NCI-H69 (cell line): Measurements from ENCODE around the gene NFX1.
"Not testable (repeated sequence)": the region's sequence is repeated elsewhere in the genome, so short reads cannot be mapped to it uniquely, and the experiment has no call there.

Experiments
- DNase-seq: peaks from one replicate; lab custom pipeline; 2025; lab: John Stamatoyannopoulos, UW

Gene NFX1

DNA sequence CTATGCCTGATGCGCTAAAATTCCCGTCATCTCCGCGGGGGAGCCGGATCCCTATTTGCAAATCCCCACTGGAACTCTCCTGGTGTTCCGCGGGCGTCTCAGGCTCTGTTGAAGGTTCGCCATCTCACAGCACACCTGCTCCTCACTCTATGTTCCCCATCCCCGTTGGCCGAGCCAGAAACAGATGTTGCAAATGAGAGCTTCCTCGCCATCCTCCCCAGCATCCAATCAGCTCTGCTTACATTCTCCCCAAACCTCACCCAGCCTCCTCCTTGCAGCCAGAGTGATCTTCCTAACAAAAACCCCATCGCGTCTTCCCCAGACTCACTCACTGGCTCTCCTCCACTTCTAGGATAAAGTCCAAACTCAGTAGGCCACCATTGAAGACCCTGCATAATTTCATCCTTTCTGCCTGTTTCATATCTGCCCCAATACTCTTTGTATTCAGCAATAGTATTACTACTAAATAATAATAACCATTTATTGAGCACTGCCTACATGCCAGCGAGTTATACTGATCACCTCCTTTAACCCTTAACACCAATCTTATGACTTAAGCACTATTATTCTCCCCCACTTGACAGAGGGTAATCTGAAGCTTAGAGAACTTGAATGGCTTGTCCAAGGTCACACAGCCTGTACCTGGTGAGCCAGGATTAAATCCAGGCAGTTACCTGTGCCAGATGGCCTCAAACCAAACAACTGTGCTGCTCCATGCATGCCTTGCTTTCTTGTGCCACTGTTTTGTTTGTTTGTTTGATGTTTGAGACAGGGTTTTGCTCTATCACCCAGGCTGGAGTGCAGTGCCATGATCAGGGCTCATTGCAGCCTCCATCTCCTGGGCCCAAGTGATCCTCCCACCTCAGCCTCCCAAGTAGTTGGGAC lies 98.0 kb downstream of the NFX1 start:
- DNase-seq: peak; percentile 19

DNA sequence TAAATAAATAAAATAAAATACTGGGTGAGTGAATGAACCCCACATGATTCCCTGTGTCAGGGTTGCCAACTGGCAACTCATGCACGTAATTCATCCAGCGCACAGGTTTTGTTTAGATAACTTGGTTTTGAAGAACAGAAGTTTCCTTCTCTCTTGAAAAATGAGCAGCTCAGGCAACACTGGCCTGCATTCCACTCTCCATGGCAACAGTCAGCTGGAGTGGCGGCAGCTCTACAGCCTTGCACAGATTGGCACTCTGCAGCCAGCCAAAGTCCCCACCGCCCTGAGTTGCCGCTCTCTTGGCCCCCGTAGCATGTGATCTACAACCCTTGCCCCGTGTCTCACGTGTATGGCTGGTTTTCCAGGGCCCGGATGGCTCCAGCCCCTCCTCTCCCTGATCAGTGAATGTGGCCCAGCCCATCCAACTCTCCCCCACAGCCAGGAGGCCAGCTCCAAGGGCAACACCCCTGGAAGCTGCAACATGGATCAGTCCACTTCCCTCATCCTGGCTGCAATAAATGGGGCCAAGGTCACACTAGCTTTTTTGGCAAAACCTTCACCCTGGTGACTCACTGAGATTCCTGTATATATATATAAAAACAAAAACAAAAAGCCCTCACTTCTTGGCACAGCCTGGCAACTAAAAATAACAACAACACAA lies 100.9 kb downstream of the NFX1 start:
- DNase-seq: peak; percentile 64

DNA sequence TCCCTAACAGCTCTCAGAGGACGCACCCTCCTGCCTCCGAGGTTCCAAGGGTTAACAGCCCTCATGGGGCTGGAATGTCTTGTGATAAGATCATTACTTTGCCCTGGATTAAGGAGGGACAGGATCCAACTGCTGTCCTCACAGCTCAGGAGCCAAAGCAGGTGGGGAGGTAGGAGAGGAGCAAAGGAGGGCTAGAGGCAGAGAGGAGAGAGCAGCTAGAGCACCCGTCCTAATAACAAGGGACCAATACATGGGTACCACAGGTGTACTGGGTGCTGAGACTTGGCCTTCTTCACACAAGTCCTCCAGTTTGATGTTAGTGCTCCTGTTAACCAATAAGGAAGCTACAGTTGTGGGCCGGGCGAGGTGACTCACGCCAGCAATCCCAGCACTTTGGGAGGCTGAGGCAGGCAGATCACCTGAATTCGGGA lies 102.3 kb downstream of the NFX1 start:
- DNase-seq: not testable (repeated sequence)

DNA sequence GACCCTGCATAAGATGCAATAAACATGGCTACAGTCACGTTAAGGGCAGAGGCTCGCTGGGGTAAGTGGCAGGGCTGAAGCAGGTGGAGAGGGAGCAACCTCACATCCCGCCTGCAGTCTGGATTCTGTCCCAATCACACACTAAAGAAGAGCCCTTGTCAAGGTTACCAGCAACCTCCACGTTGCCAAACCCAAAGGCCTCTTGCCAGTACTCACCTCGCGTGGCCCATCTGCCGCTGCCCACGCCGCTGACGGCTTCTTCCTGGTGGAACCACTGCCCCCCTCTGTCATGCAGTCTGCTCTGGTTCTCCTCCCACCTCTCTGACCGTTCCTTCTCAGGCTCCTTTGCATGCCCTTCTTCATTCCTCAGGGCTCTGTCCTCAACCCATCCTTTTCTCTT lies 103.3 kb downstream of the NFX1 start:
- DNase-seq: no peak

DNA sequence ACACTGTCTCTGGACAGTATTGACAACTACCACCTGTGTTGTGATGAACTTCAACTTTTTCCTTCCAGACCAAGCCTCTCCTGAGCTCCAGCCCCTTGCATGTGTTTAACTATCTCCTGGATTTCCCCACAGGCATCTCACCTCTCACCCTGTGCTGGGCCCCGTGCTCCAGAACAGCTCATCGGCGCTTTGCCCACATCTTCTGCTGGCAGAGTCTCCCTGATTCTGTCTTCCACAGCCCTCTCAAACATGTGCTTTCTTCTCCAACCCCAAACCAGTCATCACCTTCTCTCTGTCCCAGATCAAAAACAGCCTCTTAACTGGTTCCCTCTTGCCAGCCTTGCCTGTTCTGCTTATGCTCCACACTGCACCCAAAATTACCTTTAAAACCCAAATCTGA lies 103.7 kb downstream of the NFX1 start:
- not testable (repeated sequence) for DNase-seq

DNA sequence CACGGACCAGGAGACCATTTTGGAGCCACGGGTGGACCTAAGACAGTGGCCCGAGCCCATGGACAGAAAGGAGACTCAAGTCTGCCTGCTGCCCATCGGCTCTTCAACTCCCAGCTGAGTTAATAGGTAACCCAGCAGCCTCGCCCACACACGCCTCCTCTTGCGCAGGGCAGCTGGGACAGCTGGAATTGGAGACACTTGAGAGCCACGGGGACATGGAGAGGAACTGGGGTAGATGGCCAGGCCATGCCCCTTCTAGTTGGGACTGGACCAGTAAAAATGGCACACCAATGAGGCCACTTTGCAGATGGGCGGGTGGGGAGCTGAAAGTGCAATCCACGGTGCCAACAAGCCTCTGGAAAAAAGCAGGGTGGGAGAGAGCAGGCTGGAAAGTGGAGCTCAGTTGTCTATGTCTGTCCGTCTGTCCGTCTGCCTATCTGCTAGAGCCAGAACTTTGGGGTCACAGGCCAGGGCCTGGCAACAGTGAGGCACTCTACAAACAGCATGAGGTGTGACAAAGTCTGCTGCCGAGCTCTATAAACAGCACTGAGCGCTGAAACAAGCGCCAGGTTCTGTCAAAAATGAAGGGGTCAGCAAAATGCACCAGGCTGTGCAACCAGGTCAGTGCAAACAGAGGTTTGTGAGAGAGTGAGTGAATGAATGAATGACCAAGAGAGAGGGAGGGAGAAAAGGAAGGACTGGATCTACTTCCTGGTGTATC lies 105.0 kb downstream of the NFX1 start:
- DNase-seq: not testable (repeated sequence)

DNA sequence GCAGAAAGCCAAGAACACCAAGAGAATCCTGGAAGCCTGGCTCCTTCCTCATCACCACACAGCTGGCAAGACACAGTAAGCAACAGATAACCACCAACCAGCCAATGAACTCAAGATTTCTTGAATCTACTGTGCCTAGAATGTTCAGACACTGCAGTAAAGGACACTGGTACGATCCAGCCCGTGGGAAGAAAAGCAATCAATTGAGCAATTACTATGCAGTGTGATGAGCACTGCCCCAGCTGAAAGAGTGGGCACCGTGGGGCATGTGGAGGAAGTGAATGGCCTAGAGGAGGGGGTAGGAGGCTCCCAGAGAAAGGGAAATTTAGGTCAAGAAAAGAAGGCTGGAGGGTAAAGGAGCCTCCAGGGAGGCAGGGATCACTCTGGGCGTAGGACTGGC lies 107.5 kb downstream of the NFX1 start:
- not testable (repeated sequence) for DNase-seq

DNA sequence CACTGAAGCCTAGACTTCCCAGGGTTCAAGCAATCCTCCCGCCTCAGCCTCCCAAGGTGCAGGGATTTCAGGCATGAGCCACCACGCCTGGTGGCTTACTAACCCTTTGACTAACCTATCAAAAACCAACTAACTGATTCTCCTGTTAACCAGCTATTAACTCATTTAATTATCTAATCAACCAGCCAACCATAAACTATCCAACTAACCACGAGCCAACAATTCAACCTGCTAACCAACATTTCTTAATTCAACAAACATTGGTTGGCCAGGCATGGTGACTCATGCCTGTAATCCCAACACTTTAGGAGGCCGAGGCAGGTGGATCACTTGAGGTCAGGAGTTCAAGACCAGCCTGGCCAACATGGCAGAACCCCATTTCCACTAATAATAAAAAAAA lies 108.7 kb downstream of the NFX1 start:
- DNase-seq: not testable (repeated sequence)

DNA sequence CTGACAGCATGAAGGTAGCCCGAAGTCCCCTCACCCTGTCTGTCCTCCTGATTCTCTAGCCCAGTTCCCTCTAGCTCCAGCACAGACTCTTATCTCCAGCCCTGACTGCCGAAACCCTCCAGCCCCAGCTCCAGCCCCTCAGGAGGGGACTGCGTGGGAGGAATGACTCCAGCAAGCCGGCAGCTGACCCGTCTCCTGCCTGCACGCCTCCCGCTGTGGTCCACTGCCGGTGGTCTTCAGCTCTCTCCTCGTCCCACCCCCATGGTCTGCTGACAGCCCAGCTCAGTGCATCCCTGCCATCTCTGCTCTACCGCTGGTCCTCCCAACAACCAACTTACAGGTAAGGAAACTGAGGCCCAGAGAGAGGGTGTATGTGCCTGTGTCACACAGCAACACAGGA lies 111.5 kb downstream of the NFX1 start:
- DNase-seq: not testable (repeated sequence)

DNA sequence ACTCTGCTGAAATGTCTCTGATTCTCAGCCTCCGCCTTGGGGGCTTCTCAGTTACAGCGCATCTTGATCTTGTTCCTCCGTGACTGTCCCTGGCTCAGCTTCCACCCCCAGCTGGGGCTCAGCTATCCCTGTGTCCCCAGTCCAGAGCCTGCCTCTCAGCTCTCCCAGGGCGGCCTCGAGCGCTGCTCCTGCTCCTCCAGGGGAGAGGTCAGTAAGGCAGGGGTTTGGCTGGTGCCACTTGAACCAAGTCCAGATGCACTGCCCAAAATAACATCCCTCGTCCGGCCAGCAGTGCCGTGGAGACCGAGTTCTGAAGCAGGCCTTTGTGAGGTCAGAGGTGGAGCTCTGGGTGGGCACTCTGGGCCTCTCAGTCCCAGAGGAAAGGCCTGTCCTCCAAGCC lies 112.1 kb downstream of the NFX1 start, which contains the start of gene AQP7:
TSS of gene AQP7 (minus strand) at position 198 of the 400 bp plus-strand sequence. CDS start 1,306 bp downstream, outside the sequence.
- DNase-seq: not testable (repeated sequence)

DNA sequence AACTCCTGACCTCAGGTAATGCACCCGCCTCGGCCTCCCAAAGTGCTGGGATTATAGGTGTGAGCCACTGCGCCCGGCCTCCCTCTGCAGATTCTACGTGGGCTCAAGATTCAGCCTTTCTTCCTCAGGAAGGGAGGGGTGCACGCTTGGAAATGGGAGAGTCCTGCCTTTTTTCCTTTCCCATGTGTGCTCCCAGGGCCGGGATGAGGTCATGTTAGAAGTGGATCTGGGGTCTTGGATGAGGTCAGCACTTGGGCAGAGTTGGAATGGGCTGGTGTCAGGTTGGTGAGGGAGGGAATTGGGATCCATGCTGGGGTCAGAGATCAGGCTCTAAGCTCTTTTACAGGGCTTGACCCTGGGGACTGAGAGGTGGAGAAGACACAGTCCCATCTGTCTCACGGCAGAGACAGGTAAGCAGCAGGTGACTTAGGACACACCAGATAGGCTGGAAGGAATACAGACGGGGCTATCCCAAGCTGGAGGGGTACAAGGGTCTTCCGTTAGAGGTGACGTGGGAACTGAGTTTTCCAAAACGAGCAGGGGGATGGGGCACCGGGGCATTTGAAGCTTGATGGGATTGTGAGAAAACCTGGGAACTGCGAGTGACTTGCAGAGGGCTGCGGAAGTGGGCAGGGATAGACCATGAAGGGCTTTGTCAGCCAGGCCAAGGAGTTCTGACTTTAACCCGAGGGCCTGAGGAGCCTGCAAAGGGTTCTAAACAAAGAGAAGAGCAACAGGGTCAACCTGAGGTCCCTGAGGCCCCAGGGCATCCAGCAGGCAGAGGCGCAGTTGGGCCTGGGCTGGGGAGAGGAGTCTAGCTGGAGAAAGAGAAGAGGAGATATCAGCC lies 113.8 kb downstream of the NFX1 start:
- no peak for DNase-seq

DNA sequence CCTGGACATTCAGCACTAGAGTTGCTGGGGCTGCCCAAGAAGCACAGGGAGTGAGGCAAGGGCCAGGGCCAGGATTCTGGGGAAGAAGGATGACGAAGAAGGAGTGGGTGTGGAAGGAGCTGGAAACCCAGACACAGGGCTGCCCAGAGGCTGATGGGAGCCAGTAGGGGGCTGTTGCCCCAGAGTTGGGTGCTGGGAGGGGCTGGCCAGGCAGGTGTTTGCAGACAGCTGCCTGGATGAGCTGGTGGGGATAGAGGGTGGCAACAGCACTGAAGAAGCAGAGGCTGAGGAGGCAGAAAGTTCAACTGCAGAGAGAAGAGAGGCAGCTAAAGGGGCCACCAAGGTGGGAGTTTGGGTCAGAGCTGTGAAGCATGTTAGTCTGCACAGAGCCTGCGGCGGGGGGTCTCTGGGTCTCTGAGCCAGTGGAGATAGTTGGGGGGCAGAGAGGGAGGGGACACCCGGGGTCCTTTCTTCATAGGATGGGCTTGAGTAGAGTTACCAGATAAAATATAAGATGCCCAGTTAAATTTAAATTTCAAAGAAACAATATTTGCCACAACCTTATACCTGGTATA lies 114.6 kb downstream of the NFX1 start:
- DNase-seq: peak; percentile 23

DNA sequence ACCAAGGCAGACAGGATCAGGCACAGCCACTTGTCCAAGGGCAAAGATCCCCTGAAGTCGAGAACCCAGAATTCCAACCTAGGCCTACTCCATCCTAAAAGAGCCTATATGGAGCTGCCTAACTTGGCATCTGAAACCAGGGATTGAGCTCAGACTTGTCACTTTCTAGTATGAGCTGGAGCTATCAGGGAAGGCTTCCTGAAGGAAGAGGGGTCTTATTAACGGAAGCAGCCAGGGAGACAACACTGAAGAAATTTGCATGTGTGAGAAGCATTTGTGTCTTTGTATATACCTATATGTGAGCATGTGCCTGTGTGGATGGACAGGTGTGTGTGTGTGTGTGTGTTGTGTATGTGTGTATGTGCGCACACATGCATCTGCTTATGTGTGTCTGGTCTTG lies 116.7 kb downstream of the NFX1 start:
- DNase-seq: no peak

DNA sequence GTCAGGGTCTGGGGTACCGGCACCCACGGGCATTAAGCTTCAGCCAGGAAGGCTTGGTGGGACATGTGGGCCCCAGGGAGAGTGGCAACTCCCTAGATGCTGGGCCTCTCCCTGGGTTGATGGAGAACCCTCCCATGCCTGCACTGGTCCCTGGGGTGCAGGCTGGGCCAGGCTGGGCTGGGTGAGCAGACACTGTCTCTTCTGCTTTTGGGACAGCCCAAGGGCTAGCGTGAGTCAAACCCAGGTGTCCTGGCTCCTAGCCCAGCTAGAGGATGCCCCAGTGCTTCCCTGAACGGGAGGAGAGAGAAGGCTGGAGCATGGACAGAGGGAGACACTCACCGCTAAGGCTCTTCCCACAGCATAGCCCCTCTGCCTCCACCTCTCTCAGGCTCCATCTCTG lies 117.8 kb downstream of the NFX1 start:
- DNase-seq: no peak

DNA sequence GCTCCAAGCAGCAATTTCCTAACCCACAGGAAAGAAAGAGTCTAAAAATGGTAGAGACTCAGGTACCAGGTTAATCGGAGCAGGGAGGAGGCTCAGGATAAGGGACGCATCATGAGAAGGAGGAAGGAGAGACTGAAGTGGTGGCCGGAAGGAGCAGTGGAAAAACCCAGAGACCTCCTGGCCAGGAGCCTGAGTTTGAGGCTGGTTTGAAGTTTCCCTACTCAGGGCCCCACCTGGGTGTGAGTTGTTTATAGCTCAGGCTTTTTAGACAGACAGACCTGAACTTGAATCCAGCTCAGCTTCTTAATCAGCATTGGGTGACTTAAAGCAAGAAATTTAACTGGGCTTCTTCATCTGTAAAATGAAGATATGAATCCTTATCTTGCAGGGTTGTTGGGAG lies 124.0 kb downstream of the NFX1 start:
- DNase-seq: no peak

DNA sequence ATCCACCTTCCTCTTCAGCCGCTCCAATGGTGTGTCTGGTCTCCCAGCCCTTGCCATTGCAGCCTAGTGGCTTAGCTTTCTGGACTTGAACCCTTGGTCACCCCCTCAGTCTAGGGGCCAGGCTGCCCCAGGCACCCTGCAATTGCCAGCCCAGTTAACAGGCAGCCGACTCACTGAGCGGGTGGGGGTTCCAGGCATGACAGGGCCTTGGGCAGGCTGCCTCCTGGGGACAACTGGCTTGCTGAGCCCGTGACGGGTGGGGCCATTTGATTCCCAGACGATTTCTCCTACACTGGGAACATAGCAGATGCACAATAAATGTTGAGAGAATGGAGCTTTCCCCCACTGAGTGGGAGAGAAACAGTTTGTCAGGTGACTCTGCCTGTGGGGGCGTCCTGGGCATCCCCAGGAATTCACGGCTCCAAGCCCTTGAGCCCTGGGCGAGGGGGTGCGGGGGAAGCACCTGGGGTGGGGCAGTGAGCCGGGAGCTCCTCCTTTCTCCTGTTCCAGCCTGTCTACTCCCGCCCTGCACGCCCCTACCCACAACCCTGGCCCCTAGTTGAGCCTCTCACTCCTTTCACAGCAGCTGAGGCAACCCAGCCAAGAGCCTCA lies 124.7 kb downstream of the NFX1 start:
- peak; percentile 35 for DNase-seq

DNA sequence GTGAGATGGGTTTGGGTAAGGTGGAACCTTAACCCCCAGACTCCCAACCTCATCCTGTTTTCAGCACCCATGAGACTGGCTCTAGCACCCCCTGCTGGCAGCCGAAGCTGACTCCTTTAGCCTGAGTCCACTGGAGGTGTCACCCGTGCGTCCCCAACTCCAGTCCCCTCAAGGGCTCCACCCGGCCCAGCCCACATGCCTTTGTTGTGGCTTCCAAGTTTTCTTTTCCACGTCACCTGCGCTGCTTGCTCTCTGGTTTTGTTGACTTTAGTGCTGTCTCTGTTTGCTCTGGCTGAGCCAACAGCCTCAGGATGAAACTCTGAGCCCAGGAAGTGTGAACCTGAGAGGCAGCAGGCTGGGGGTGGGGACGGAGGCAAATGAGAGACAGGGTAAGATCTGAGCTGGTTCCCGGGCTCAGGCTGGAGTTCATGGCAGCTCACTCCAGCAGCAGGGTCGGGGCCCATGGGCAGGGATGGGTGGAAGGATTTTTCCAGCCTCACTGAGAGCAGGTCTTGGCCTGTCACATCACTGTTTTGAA lies 125.3 kb downstream of the NFX1 start:
- DNase-seq: peak; percentile 98

DNA sequence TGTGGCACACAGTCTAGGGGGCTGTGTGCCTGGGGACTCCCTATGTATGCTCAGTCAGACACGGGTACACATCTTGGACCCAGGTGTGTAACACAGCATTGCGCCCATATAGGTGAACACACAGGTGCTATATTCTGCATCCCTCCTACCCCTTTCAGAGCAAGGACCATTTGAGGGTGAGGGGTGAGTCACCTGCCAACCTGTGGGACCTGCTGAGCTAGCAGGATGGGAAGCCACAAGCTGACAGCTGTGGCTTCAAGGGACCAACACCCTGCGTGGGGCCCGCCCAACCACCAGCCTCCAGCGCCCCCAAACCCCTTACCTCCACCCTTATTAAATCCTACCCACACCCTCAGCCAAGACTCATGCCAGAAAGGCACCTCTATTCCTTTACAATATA lies 126.7 kb downstream of the NFX1 start:
- peak; percentile 16 for DNase-seq

DNA sequence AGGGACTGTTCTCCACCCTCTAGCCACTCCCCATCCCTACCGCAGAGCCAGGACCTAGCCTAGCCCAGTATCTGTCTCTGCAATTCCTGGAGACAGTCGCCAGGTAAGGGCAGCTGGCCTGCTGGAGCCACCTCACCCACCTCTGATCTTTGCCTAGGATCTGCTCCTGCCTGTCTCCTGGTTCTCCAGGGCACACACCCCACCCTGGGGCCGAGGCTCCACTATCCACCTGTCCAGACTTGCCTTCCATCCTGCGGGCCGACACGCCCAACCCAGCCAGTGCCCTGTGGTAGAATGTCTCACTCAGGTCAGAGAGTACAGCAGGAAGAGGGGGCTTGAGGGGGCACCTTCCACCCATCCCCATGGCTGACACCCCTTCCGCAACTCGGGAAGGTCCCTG lies 127.8 kb downstream of the NFX1 start:
- peak; percentile 17 for DNase-seq

DNA sequence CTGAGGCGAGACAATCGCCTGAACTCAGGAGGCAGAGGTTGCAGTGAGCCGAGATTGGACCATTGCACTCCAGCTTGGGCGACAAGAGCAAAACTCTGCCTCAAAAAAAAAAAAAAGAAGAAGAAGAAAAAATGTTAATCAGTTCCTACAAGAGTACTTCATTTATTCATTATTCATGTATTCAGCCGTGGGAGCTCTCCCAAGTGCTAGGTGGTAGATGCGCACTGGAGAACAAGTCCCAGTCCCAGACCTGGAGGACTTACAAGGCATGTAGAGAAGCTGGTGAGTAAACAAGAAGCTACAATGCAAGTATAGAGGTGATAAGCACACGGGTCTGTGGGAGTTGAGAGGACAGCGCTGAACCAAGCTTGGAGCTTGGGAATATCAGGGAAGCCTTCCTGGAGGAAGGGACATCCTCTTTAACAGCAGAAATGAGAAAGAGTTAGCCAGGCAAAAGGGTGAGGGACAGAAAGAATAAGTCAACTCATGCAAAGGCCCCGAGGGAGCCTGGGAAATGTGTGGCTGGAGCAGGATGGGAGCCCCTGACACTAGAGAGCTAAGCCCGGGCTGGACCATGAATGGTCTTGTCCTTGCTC lies 129.5 kb downstream of the NFX1 start:
- DNase-seq: no peak
